ENCODE data around the gene CSRP2. TPM values are rescaled to one million over a fixed set of nuclear protein-coding genes. Genes with fewer than 3 reads are reported as not detected.

Gene CSRP2
- total RNA-seq, 1 donor from 2014 or later = 185 TPM

- Mint-ChIP-seq H3K27me3 (ENCODE audit: unreplicated experiment) (no peaks in the 10 kb centered on the region), H3K36me3 (ENCODE audit: low read depth, unreplicated experiment) (peaks cover 4% of the 10 kb centered on the region), H3K9me3 (ENCODE audit: unreplicated experiment) (peaks cover 11% of the 10 kb centered on the region), H3K27ac (ENCODE audit: unreplicated experiment) (no peak overlapping the region), H3K4me1 (ENCODE audit: unreplicated experiment) (peaks cover 19% of the 10 kb centered on the region), H3K4me3 (ENCODE audit: unreplicated experiment) (no peak overlapping the region)
- DNase-seq (ENCODE audit: low spot score) = no peak
- TF ChIP-seq CTCF (IDR thresholded peaks at IDR 0.05; ENCODE audit: unreplicated experiment) = no peak
These were observed 17.0 kb upstream of the CSRP2 start for GRCh38 chr12:76895796-76896195.

GRCh38 chr12:76891609-76892008 is 12.8 kb upstream of the CSRP2 start:
- no peaks in the 10 kb centered on the region for H3K27me3 Mint-ChIP-seq (ENCODE audit: unreplicated experiment)

GRCh38 chr12:76890151-76891143 is 11.6 kb upstream of the CSRP2 start:
- H3K9me3 Mint-ChIP-seq (ENCODE audit: unreplicated experiment) = peaks cover 11% of the 10 kb centered on the region
- no peak for DNase-seq (ENCODE audit: low spot score)
- no peak for TF ChIP-seq CTCF (IDR thresholded peaks at IDR 0.05; ENCODE audit: unreplicated experiment)
- H3K4me1 Mint-ChIP-seq (ENCODE audit: unreplicated experiment) = no peaks in the 10 kb centered on the region
- no peak overlapping the region for H3K27ac Mint-ChIP-seq (ENCODE audit: unreplicated experiment)
- H3K36me3 Mint-ChIP-seq (ENCODE audit: low read depth, unreplicated experiment) = peaks cover 4% of the 10 kb centered on the region
- H3K27me3 Mint-ChIP-seq (ENCODE audit: unreplicated experiment) = no peaks in the 10 kb centered on the region
- no peak overlapping the region for H3K4me3 Mint-ChIP-seq (ENCODE audit: unreplicated experiment)

More at GRCh38 chr12:76891609-76892008, 12.8 kb upstream of the CSRP2 start:
- peaks cover 4% of the 10 kb centered on the region for H3K36me3 Mint-ChIP-seq (ENCODE audit: low read depth, unreplicated experiment)
- TF ChIP-seq CTCF (IDR thresholded peaks at IDR 0.05; ENCODE audit: unreplicated experiment) = no peak
- no peaks in the 10 kb centered on the region for H3K4me1 Mint-ChIP-seq (ENCODE audit: unreplicated experiment)
- peaks cover 11% of the 10 kb centered on the region for H3K9me3 Mint-ChIP-seq (ENCODE audit: unreplicated experiment)
- no peak overlapping the region for H3K4me3 Mint-ChIP-seq (ENCODE audit: unreplicated experiment)
- H3K27ac Mint-ChIP-seq (ENCODE audit: unreplicated experiment) = no peak overlapping the region
- DNase-seq (ENCODE audit: low spot score) = no peak

- no peak for TF ChIP-seq CTCF (IDR thresholded peaks at IDR 0.05; ENCODE audit: unreplicated experiment)
- no peak for DNase-seq (ENCODE audit: low spot score)
- no peak overlapping the region for H3K27ac Mint-ChIP-seq (ENCODE audit: unreplicated experiment)
- no peaks in the 10 kb centered on the region for H3K4me1 Mint-ChIP-seq (ENCODE audit: unreplicated experiment)
- H3K4me3 Mint-ChIP-seq (ENCODE audit: unreplicated experiment) = no peak overlapping the region
- H3K9me3 Mint-ChIP-seq (ENCODE audit: unreplicated experiment) = no peaks in the 10 kb centered on the region
- H3K36me3 Mint-ChIP-seq (ENCODE audit: low read depth, unreplicated experiment) = no peaks in the 10 kb centered on the region
- no peaks in the 10 kb centered on the region for H3K27me3 Mint-ChIP-seq (ENCODE audit: unreplicated experiment)
These were observed 10.0 kb upstream of the CSRP2 start for GRCh38 chr12:76888775-76889174.

- no peak for DNase-seq (ENCODE audit: low spot score)
- Mint-ChIP-seq H3K4me1 (ENCODE audit: unreplicated experiment) (peaks cover 13% of the 10 kb centered on the region), H3K9me3 (ENCODE audit: unreplicated experiment) (no peaks in the 10 kb centered on the region), H3K27me3 (ENCODE audit: unreplicated experiment) (peaks cover 2% of the 10 kb centered on the region), H3K27ac (ENCODE audit: unreplicated experiment) (no peak overlapping the region), H3K4me3 (ENCODE audit: unreplicated experiment) (no peak overlapping the region), H3K36me3 (ENCODE audit: low read depth, unreplicated experiment) (peaks cover 11% of the 10 kb centered on the region)
- TF ChIP-seq CTCF (IDR thresholded peaks at IDR 0.05; ENCODE audit: unreplicated experiment) = no peak
These were observed 5.0 kb upstream of the CSRP2 start for GRCh38 chr12:76883811-76884210.
